Suprapubic skin (tissue), 4 donors: ENCODE results near the gene DIPK1B. TPM values are rescaled to one million over a fixed set of nuclear protein-coding genes. Genes with fewer than 3 reads are reported as not detected.

ENCODE experiments used
- DNase-seq, 2 donors: peaks; one replicate each; pipeline ENCODE4 v3.0.0-alpha.2; 2019; ENCODE audit warnings: low spot score in 2 of 2
- H3K27ac ChIP-seq: fragments of 200-600 bp; sonication (generic); one replicate; pipeline ENCODE4 v1.5.1; 2019
- H3K27me3 ChIP-seq: fragments of 200-600 bp; sonication (generic); one replicate; pipeline ENCODE4 v1.5.1; 2019
- H3K36me3 ChIP-seq: fragments of 200-600 bp; sonication (generic); one replicate; pipeline ENCODE4 v1.5.1; 2019
- H3K4me1 ChIP-seq: fragments of 200-600 bp; sonication (generic); one replicate; pipeline ENCODE4 v1.5.1; 2019
- H3K4me3 ChIP-seq: fragments of 200-600 bp; sonication (generic); one replicate; pipeline ENCODE4 v1.5.1; 2019; ENCODE audit warnings: mild to moderate bottlenecking
- H3K9me3 ChIP-seq: fragments of 200-600 bp; sonication (generic); one replicate; pipeline ENCODE4 v1.5.1; 2019
- EP300 ChIP-seq: sonication (generic); formaldehyde crosslinking; IDR thresholded peaks from one replicate; pipeline ENCODE4 v1.6.1; 2017; ENCODE audit warnings: antibody characterized with exemption
- POLR2A ChIP-seq, 2 donors: fragments of 450-650 bp; IDR thresholded peaks; one replicate each; pipeline ENCODE4 v1.6.1; 2017; ENCODE audit warnings: antibody characterized with exemption in 2 of 2, mild to moderate bottlenecking in 2 of 2, moderate library complexity in 2 of 2
- POLR2AphosphoS5 ChIP-seq, 3 donors: sonication (generic); formaldehyde crosslinking; IDR thresholded peaks; one replicate each; pipeline ENCODE4 v1.6.1; 2017; ENCODE audit warnings: antibody characterized with exemption in 3 of 3
- WGBS: methylation state at CpG from one replicate; pipeline ENCODE4 v1.1.5; 2018; 5-methylcytosine and 5-hydroxymethylcytosine counted together
- total RNA-seq, 4 donors: library from RNA; depleted of rRNA; stranded (reverse); fragments of >200 nt; gene quantifications; one replicate each; pipeline ENCODE4 v1.1.0, GENCODE V29; 2016
- TF ChIP-seq, protein P1 (sequence below), 2 donors: fragments of 200-600 bp in 1 of 2; fragments of 450-650 bp in 1 of 2; sonication (generic) in 1 of 2; IDR thresholded peaks; one replicate each; pipeline ENCODE4 v1.5.1; 2016 to 2019; ENCODE audit warnings: antibody characterized with exemption in 2 of 2, mild to moderate bottlenecking in 1 of 2, moderate library complexity in 1 of 2

DIPK1B gene
- total RNA-seq, 4 donors from 2014 or later: 3.8 to 13.1 (median 6.3) TPM

- 53% methylated on average over 3 of the region's 3 CpGs for WGBS
- no peaks in the 10 kb centered on the region for H3K9me3 ChIP-seq
- TF ChIP-seq EP300 (no peak), POLR2AphosphoS5 (IDR thresholded peaks at IDR 0.05) (no peak), POLR2A (IDR thresholded peaks at IDR 0.05) (no peak)
- TF ChIP-seq, protein P1, sequence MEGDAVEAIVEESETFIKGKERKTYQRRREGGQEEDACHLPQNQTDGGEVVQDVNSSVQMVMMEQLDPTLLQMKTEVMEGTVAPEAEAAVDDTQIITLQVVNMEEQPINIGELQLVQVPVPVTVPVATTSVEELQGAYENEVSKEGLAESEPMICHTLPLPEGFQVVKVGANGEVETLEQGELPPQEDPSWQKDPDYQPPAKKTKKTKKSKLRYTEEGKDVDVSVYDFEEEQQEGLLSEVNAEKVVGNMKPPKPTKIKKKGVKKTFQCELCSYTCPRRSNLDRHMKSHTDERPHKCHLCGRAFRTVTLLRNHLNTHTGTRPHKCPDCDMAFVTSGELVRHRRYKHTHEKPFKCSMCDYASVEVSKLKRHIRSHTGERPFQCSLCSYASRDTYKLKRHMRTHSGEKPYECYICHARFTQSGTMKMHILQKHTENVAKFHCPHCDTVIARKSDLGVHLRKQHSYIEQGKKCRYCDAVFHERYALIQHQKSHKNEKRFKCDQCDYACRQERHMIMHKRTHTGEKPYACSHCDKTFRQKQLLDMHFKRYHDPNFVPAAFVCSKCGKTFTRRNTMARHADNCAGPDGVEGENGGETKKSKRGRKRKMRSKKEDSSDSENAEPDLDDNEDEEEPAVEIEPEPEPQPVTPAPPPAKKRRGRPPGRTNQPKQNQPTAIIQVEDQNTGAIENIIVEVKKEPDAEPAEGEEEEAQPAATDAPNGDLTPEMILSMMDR (IDR thresholded peaks at IDR 0.05): no peak
Measured at GRCh38 chr9:136771907-136772415, 59.6 kb downstream of the DIPK1B start.

GRCh38 chr9:136773386-136774044 is 61.1 kb downstream of the DIPK1B start:
- Histone ChIP-seq H3K4me3 (no peak overlapping the region), H3K27ac (no peak overlapping the region), H3K27me3 (no peaks in the 10 kb centered on the region), H3K36me3 (no peaks in the 10 kb centered on the region), H3K4me1 (no peaks in the 10 kb centered on the region), H3K9me3 (no peaks in the 10 kb centered on the region)
- WGBS: 100% methylated on average over 1 of the region's 7 CpGs
- no peak for TF ChIP-seq POLR2AphosphoS5 (IDR thresholded peaks at IDR 0.05)
- no peak for TF ChIP-seq EP300
- no peak for DNase-seq

More at GRCh38 chr9:136771907-136772415, 59.6 kb downstream of the DIPK1B start:
- Histone ChIP-seq H3K36me3 (no peaks in the 10 kb centered on the region), H3K4me3 (no peak overlapping the region), H3K4me1 (no peaks in the 10 kb centered on the region), H3K27me3 (peaks cover 13% of the 10 kb centered on the region), H3K27ac (no peak overlapping the region)
- no peak for DNase-seq

Other genes with a start within 250 kb of the DIPK1B start
- gene SEC16A, start 229.5 kb upstream of the DIPK1B start, total RNA-seq: 10 to 100 TPM; 58.0 to 89.3 (median 75.0) TPM
- 100 to 1,000 TPM in 3 of 4 donors, 10 to 100 TPM in 1; 71.0 to 160 (median 114) TPM for gene NOTCH1, start 166.5 kb upstream of the DIPK1B start, total RNA-seq
- 10 to 100 TPM; 12.2 to 49.6 (median 28.6) TPM for gene EGFL7, start 49.7 kb upstream of the DIPK1B start, total RNA-seq
- gene AGPAT2, start 25.1 kb upstream of the DIPK1B start, total RNA-seq: 10 to 100 TPM; 43.5 to 73.2 (median 63.5) TPM
- 1 to 10 TPM in 2 of 4 donors, under 1 TPM in 1, not detected in 1; 0.32 to 3.5 (median 2.8) TPM for gene LCN10, start 30.4 kb downstream of the DIPK1B start, total RNA-seq
- gene LCN6, start 36.0 kb downstream of the DIPK1B start, total RNA-seq: 1 to 10 TPM; 4.0 to 8.3 (median 5.9) TPM
- gene LCN8, start 45.7 kb downstream of the DIPK1B start, total RNA-seq: not detected
- gene LCN15, start 51.9 kb downstream of the DIPK1B start, total RNA-seq: under 1 TPM in 1 of 4 donors, not detected in 3; 0.21 TPM
- 100 to 1,000 TPM in 2 of 4 donors, 10 to 100 TPM in 2; 71.1 to 148 (median 115) TPM for gene TMEM141, start 78.8 kb downstream of the DIPK1B start, total RNA-seq
- 10 to 100 TPM in 1 of 4 donors, 1 to 10 TPM in 3; 1.1 to 10.3 (median 2.3) TPM for gene CCDC183, start 83.8 kb downstream of the DIPK1B start, total RNA-seq
- 10 to 100 TPM; 54.2 to 70.7 (median 61.0) TPM for gene RABL6, start 95.4 kb downstream of the DIPK1B start, total RNA-seq
- 1 to 10 TPM; 1.6 to 3.1 (median 2.2) TPM for gene AJM1, start 129.9 kb downstream of the DIPK1B start, total RNA-seq
- 10 to 100 TPM; 41.9 to 64.2 (median 46.6) TPM for gene PHPT1, start 136.8 kb downstream of the DIPK1B start, total RNA-seq
- 1 to 10 TPM; 1.3 to 3.9 (median 1.8) TPM for gene MAMDC4, start 139.8 kb downstream of the DIPK1B start, total RNA-seq
- 100 to 1,000 TPM; 236 to 328 (median 311) TPM for gene EDF1, start 153.7 kb downstream of the DIPK1B start, total RNA-seq
- 10 to 100 TPM in 2 of 4 donors, 1 to 10 TPM in 2; 8.6 to 16.1 (median 10.5) TPM for gene TRAF2, start 173.9 kb downstream of the DIPK1B start, total RNA-seq
- 100 to 1,000 TPM; 101 to 166 (median 142) TPM for gene FBXW5, start 232.2 kb downstream of the DIPK1B start, total RNA-seq
- 1 to 10 TPM in 1 of 4 donors, not detected in 3; 2.7 TPM for gene C8G, start 232.7 kb downstream of the DIPK1B start, total RNA-seq
- gene LCN12, start 239.7 kb downstream of the DIPK1B start, total RNA-seq: 1 to 10 TPM in 1 of 4 donors, not detected in 3; 3.7 TPM